ENCODE data around the gene KRIT1. TPM values are rescaled to one million over a fixed set of nuclear protein-coding genes. Genes with fewer than 3 reads are reported as not detected.

Gene KRIT1
- total and polyA plus RNA-seq, 2 of the 13 experiments (the other 11 are each of a cell fraction or from before 2014, with no cell fraction given), result 29.4 to 37.7 TPM

DNA sequence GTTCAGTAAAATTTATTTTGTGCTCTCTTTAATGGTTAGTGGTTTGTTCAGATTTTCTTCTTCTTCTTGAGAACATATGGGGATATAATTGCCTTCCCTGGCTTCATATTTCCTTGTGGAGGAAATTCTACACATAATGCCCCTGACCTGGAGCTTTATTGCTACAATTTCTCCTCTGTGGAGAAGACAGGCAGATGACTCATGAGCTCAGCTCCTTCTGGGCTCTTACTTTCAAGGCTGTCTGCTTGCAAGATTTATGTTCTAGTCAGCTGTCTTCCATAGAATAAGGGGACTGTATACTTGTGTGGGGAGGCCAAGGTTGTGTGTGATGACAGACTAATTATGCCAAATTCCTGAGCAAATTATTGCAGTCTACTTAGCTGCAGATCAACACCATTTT lies 68.4 kb downstream of the KRIT1 start:
- no peaks in the 10 kb centered on the region for H4K20me1 ChIP-seq (ENCODE audit: insufficient read depth, low read length)
- H3K9ac ChIP-seq (ENCODE audit: insufficient read depth, low read depth, low read length), result no peak overlapping the region
- intact Hi-C loops (cut with micrococcal nuclease; ENCODE audit: unreplicated experiment), result loop anchor here (5.0 kb wide), 1 partner anchor 270 kb away; the partner anchor contains the start of gene GATAD1
- H3K4me1 ChIP-seq (ENCODE audit: insufficient read depth, low read length), result peaks cover 6% of the 10 kb centered on the region; the same call in 1 of the 2 replicates
- H3K36me3 ChIP-seq (replicated peaks in 1 of 2; ENCODE audit: control insufficient read depth in 1 of 2, insufficient read depth in 2 of 2, low read length in 2 of 2), result no peaks in the 10 kb centered on the region
- in situ Hi-C loops (cut with HindIII; ENCODE audit: extremely low pct_ligation_motif_present, low pct_unique_long_range_greater_than_20kb), result no loop called here
- no peak overlapping the region for H3K4me2 ChIP-seq (ENCODE audit: low read depth, low read length)
- no peak for DNase-seq (ENCODE audit: low spot score)
- no peak overlapping the region for H2AFZ ChIP-seq (ENCODE audit: low read length)
- POLR2A ChIA-PET, result no interaction called here
- H3K27me3 ChIP-seq (ENCODE audit: control insufficient read depth in 1 of 2, insufficient read depth in 2 of 2, low read length in 2 of 2), result no peaks in the 10 kb centered on the region
- ATAC-seq, result no peak
- no TSS peak for BruUV-seq (replicated peaks)
- CTCF ChIA-PET (ENCODE audit: low intra/inter-chr PET ratio, low total read pairs), result no interaction called here
- H3K27ac ChIP-seq (ENCODE audit: extremely low read length, insufficient read depth, low read length), result no peak overlapping the region
- H3K4me3 ChIP-seq (replicated peaks in 1 of 3; ENCODE audit: insufficient read depth in 1 of 3, low read depth in 2 of 3, low read length in 3 of 3), result no peak overlapping the region
- no peaks in the 10 kb centered on the region for H3K9me3 ChIP-seq (ENCODE audit: low read length)
- TF ChIP-seq ZNF530 (CRISPR knock-in tag; IDR thresholded peaks at IDR 0.05; ENCODE audit: low read depth) (no peak), EEA1 (CRISPR knock-in tag; IDR thresholded peaks at IDR 0.05; ENCODE audit: borderline replicate concordance) (no peak), ZNF672 (CRISPR knock-in tag; IDR thresholded peaks at IDR 0.05) (no peak), ZNF552 (CRISPR knock-in tag; IDR thresholded peaks at IDR 0.05; ENCODE audit: borderline replicate concordance) (no peak), NFRKB (IDR thresholded peaks at IDR 0.05) (no peak), ASH2L (IDR thresholded peaks at IDR 0.05; ENCODE audit: insufficient read length, low read depth, low read length) (no peak), ZNF691 (CRISPR knock-in tag; IDR thresholded peaks at IDR 0.05; ENCODE audit: borderline replicate concordance, low read depth) (no peak), ZNF781 (CRISPR knock-in tag; IDR thresholded peaks at IDR 0.05; ENCODE audit: borderline replicate concordance, not compliant biosample characterization) (no peak), SKI (IDR thresholded peaks at IDR 0.05; ENCODE audit: partially characterized antibody) (no peak), ZSCAN5A (CRISPR knock-in tag; IDR thresholded peaks at IDR 0.05; ENCODE audit: borderline replicate concordance) (no peak), ISX (CRISPR knock-in tag; conservative IDR thresholded peaks at IDR 0.05) (no peak), ZNF746 (CRISPR knock-in tag; IDR thresholded peaks at IDR 0.05) (no peak)
- TF ChIP-seq, protein P1, sequence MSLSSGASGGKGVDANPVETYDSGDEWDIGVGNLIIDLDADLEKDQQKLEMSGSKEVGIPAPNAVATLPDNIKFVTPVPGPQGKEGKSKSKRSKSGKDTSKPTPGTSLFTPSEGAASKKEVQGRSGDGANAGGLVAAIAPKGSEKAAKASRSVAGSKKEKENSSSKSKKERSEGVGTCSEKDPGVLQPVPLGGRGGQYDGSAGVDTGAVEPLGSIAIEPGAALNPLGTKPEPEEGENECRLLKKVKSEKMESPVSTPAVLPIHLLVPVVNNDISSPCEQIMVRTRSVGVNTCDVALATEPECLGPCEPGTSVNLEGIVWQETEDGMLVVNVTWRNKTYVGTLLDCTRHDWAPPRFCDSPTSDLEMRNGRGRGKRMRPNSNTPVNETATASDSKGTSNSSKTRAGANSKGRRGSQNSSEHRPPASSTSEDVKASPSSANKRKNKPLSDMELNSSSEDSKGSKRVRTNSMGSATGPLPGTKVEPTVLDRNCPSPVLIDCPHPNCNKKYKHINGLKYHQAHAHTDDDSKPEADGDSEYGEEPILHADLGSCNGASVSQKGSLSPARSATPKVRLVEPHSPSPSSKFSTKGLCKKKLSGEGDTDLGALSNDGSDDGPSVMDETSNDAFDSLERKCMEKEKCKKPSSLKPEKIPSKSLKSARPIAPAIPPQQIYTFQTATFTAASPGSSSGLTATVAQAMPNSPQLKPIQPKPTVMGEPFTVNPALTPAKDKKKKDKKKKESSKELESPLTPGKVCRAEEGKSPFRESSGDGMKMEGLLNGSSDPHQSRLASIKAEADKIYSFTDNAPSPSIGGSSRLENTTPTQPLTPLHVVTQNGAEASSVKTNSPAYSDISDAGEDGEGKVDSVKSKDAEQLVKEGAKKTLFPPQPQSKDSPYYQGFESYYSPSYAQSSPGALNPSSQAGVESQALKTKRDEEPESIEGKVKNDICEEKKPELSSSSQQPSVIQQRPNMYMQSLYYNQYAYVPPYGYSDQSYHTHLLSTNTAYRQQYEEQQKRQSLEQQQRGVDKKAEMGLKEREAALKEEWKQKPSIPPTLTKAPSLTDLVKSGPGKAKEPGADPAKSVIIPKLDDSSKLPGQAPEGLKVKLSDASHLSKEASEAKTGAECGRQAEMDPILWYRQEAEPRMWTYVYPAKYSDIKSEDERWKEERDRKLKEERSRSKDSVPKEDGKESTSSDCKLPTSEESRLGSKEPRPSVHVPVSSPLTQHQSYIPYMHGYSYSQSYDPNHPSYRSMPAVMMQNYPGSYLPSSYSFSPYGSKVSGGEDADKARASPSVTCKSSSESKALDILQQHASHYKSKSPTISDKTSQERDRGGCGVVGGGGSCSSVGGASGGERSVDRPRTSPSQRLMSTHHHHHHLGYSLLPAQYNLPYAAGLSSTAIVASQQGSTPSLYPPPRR (CRISPR knock-in tag; IDR thresholded peaks at IDR 0.05; ENCODE audit: borderline replicate concordance), result no peak
- no peak for FAIRE-seq
- H3K79me2 ChIP-seq (ENCODE audit: insufficient read depth, low read length), result no peaks in the 10 kb centered on the region
